GM21526 (cell line): Measurements from ENCODE around the gene SLCO4A1.
"Not testable (repeated sequence)": the region's sequence is repeated elsewhere in the genome, so short reads cannot be mapped to it uniquely, and the experiment has no call there.

Source experiments
- ATAC-seq: cut with Tn5 transposase; IDR thresholded peaks from one replicate; pipeline ENCODE4 v1.9.1; 2021; ENCODE audit warnings: moderate library complexity; ENCODE audit not compliant: unreplicated experiment, low FRiP score

Gene SLCO4A1

DNA sequence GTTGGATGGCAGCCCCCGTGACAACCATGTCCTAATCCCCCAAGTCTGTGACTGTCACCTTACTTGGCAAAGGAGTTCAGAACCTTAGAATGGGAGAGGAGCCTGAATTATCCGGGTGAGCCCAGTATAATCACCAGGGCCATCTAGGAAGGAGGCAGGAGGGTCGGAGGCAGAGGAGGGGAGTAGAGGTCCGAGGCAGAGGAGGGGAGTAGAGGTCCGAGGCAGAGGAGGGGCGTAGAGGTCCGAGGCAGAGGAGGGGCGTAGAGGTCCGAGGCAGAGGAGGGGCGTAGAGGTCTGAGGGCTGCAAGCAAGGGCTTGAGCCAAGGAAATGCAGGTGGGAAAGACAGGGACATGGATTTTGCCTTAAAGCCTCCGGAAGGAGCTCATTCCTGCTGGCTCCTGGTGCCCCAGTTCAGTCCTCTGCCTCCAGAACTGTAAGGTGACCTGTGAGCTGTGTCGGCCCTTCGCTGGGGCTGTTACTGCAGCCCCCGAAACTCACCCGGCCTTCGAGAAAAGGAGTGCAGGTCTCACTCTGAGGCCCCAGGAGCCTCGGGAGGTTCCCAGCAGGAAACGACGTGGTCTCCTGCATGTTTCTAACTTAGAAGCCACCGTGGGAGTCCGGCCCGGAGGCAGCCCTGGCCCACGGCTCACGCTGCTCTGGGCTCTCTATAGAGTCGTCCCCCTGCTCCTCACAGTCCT, 20.0 kb upstream of the SLCO4A1 start:
- no peak for ATAC-seq

DNA sequence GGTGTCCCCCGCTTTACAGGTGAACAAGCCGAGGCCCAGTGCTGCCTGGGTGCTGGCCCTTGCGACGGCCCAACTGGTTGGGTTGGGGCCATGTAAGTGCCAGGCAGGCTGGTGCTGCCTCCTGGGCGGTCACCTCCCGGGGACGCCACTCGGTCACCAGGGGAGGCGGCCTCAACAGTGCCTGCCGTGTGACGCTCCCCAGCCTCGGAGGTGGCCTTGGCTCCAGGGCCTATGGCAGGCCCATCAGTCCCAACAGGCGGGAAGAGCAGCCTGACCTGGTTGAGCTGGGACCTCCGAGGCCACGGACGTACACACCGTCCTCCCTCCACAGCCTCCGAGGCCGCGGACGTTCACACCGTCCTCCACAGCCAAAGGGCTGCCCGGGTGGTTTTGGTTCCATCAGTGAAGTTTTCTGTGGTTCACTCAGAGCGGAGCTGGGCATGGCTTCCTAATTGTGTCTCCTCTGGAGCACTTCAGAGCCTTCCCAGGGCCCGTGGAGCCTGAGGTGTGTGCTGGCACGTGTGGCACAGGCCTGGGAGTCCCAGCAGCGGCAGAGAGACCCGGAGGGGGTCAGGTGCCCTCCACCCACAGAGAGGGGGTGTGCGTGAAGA, 19.3 kb upstream of the SLCO4A1 start:
- no peak for ATAC-seq

DNA sequence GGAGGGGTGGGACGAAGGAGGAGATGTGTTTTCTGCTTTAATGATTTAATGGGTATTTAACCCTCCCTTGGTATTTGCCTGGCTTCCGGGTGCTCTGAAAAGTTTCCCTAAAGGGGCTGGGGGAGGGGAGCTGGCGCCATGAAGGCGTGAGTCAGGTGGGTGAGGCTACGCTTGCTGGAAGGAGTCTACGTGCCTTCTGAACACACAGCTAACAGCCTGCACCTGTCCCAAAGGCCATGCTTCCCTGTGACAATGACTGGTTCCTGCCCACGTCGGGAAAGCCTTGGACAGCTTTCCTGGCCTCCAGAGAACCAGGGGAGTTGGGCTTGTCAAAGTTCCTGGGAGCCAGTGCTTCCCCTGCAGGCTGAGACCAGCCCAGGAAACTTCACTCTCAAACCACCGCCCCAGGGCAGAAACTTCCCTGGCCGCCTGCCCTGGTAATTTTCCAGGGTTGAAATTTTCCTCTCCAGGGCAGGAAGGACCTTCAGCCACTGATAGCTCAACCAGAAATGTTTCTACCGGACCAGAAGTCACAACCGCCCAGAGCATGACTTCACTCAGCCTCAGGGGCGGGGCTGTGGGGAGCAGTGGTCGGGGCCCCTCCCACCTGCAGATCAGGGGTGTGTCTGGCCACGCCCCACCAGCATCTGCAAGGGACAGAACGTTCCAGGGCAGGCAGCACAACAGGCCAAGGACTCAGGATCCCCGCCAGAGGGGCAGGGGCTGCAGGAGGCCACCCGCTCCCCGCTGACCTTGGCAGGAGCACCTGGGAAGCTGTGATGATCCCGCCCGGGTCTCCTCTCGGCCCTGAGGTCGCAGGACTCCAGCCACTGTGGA, 18.6 kb upstream of the SLCO4A1 start:
- ATAC-seq: peak; percentile 75

DNA sequence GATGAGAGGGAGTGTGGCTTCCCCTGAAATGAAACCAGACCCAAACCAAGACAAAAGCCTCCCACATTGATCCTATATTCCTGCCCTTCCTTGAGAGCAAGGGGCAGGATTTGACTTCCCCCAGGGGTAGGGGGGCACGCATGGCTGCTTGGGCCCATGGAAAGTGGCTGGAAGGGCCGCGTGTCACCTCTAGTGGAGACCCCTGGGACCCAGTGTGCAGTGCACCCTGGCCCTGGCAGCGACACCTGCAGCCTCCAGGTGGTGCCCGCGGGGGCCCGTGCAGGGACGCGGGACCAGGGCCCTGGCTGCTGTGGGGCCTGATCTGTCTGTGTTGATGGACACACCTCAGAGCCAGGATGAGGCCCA, 18.0 kb upstream of the SLCO4A1 start:
- ATAC-seq: peak; percentile 46

DNA sequence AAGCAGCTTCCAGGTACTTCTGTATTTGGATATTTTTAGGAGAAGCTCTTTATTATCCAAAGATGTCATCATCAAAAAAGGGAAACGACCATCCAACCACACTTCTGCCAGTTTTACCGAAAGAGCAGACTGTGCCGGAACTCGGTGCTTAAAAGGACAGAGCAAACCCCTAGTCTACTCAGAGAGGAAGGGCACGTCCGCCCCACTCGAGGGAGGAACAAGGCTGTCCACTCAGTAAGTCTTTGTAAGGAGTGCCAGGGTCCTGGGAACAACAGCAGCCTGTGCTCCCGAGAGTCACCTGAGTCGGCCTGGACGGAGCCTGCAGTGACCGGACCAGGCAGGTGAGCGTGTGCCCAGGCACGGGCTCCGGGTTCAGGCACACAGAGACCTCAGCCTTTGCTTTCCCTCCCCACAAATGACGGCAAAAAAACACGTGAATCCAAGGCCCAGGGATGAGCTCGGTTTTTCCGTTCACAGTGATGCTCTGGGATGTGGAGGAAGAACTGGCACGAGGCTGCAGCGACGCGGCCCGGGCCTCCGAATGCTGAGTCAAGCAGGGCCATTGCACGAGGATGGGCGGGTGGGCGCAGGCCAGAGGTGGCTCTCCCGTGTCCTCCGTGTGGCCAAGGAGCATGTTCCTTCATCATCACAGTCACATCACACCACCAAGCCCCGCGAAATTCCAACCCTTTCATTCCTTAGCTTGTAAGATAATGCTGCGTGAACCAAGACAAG, 17.4 kb upstream of the SLCO4A1 start:
- no peak for ATAC-seq

DNA sequence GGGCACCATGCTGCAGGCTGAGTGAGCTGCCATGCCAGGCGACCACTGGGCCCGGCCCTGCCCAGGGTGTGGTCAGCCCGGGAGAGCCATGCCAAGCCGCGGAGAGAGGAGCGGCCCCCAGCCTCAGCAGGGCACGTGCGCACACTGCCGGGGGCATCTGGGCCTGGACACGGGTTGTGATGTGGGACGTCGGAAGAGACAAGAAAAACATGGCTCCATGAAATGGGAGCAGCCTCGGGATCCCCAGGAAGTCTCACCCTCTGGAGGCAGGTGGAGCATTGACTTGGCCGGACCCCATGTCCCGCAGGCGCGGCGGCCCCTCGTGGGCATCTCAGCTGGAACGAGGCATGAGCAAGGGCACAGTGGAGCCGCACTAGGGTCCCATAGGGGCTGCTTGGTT, 16.8 kb upstream of the SLCO4A1 start:
- no peak for ATAC-seq

DNA sequence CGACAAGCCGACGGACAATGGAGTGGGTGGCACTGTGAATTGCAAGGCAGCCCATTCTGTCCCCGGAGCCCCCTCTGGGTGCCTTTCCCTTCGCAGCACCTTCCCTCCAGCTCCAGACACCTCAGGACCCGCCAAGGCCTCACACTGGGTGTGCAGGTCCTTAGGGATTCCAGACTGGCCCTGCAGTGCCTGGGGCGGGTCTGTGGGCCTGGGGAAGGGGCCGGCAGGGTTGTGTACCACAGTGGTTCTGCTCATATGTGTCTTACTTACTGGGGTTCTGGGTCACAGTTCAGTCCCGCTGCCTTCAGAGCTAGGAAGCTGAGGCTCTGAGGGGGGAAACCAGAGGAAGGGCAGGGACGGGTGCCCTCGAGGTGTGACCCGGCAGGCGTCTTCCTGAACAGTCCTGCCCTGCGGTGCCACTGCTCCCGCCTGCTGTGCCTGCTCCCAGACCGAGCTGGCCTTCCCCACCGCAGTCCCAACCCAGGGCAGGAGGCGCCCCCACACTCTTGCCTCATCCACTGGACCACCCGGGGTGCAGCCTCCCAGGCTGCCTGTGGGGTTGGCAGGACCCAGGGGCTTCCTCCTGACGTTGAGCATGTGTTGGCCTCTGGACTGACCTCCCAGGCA, 16.3 kb upstream of the SLCO4A1 start:
- ATAC-seq: no peak

DNA sequence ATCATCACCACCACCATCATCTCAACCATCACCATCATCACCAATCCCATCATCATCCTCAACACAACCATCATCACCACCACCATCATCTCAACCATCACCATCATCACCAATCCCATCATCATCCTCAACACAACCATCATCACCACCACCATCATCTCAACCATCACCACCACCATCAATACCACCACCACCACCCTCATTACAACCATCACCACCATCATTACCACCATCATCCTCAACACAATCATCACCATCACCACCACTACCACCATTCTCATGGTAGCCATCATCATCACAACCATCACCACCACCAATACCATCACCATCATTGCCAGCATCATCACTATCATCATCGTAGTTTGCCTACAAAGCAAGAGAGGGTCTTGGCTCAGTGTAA, 14.9 kb upstream of the SLCO4A1 start:
- ATAC-seq: not testable (repeated sequence)

DNA sequence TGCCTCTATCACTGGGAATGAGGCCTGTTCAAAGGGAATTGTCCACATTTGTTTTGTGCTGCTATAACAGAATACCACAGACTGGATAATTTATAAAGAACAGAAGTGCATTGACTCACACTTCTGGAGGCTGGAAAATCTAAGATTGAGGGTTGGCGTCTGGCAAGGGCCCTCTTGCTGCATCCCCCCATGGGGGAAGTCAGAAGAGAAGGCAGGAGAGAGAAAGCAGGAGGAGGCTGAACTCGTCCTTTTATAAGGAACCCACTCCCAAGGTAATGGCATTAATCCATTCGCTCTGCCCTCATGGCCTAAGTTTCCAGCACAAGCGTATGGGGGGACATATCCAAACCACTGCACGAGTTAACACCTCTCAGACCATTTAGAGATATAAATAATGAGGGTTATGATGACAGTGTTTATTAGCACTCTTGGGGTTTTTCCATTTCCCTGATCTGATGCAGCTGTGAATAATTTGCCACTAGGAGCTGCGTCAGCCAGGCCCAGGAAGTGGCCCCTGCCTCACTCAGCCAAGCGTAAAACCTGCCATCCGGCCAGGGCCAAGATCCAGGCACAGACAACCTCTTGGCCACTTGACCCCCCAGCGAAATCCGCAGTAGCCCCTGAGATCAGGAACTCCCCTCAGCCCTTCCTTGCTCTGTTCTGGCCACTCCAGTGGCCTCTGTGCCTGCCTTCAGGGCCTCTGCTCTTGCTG, 14.2 kb upstream of the SLCO4A1 start:
- ATAC-seq: no peak

DNA sequence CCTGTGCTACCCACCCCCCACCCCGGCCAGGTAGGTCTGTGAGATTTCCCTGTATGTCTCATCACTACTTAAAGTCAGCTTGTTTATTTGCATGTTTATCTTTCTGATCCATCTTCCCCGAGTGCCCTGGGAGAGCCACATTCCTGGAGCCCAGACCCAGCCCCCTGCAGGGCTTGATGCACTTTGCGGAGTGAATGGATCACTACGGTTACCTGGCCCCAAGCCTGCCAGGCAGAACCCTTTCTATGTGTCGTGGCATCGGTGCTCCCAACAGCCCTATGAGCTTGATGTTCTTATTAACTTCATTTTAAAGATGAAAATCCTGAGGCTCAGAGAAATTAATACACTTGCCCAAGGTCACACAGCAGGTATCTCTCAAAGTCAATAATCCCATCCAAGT, 13.6 kb upstream of the SLCO4A1 start:
- no peak for ATAC-seq

DNA sequence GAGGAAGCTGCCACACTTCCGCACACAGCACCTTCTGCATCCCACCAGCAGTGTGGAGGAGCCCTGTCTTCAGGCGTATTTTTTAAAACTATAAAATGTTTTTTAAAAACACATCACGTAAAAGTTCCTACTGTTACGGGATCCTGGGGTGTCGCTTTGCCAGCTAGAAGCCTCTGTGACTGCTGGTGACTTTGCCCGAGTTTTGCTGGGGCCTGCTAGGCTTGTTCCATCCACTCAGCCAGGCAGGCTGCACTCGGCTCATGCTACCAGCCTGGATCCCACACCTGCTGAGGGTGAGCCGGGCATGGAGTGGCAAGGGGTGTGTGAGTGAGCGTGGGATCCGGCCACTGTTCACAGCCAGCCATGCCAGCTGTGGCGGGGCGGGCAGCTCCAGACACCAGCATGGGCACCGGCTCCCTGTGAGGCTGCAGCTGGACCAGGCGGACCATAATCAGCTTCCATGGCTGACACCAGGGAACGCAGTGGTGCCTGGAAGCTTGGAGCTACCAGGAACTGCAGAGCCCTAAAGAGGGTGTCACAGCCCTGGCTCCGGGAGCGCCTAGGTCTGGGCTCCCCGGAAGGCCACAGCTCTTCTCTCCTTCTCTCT, 12.3 kb upstream of the SLCO4A1 start:
- no peak for ATAC-seq

DNA sequence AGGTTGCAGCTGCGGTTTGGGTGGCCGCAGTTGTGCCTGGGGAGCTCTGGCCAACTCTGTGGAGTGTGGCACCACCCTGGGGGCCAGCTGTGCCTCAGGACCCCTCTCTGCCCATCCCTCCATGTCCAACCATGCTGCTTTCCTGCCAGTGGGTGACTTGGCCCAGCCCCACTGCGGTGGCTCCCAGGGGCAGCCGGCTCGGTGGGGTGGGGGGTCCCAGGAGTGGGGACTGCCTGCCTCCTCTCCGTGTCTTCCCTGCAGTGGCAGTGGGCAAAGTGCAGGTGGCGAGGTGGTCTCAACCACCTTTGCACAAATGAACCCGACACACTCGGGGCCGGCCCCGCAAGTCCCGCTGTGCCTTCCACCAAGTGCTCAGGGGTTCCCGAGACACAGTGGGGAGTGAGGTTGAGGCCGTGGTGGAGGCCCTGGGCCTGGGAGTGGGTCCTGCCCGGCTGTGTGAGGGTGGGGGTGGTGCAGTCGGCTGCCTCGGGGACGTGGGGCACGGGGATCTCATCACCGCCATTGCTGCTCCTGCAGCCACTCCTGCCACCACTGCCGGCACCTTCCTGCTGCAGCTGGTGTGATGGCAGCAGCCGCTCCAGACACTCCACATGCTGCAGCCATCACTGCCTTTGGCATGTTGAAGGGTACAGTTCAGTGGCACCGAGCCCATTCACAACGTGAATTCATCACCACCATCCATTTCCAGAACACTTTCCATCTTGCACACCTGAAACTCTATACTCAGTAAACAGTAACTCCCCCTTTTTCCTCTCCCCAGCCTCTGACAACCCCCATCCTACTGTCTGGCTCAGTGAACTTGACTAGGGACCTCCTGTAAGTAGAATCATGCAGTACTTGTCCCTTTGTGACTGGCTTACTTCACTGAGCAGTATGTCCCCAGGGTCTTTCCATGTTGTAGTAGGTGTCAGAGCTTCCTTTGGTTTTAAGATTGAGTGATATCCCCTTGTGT, 10.7 kb upstream of the SLCO4A1 start:
- no peak for ATAC-seq

DNA sequence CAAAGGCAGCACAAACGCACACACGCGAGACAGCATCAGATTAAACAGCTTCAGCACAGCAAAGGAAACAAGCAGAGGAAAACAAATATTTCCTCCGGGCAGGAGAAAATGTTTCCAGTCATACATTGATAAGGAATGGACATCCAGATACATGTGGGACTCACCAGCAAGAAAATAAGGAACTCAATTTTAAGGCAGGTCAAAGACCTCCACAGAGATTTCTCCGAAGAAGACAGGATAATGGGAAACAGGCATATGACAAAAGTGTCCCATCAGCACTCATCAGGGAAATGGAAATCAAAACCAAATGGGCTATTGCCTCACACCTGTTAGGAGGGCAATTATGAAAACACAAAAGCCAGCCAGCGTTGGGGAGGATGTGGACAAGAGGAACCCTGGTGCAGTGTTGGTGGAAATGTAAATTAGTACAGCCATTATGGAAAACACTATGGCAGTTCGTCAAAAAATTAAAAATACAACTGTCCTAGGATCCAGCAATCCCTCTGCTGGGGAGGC, 9.7 kb upstream of the SLCO4A1 start:
- no peak for ATAC-seq

DNA sequence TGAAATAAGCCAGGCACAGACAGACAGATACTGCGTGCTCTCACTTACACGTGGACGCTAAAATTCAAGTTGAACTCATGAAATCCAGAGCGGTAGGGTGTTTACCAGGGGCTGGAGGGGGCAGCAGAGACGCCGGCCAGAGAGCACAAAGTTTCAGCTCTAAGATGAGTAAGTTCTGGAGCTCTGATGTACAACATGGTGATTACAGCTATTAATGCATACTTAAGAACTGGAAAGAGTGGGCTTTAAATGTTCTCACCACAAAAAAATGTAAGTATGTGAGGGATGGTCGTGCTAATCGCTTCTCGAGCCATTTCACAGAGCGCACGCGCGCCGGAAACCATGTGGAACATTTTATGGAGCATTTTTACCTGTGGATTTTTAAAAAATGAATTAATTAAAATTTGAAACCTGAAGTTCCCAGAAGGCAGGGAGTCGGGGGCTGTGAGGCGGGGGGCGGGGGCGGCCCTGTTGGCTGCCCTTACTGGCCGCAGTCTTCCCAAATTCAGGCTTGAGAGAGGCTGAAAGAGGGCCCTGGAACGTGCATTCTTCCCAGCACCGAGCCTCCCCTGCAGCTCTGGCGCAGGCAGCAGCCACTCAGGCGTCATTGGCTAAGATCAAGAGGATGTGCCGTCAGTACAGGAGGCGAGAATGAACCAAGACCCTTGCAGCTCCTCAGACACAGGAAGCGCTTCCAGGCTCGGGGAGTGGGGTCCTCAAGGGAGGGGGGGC, 8.5 kb upstream of the SLCO4A1 start:
- ATAC-seq: no peak

DNA sequence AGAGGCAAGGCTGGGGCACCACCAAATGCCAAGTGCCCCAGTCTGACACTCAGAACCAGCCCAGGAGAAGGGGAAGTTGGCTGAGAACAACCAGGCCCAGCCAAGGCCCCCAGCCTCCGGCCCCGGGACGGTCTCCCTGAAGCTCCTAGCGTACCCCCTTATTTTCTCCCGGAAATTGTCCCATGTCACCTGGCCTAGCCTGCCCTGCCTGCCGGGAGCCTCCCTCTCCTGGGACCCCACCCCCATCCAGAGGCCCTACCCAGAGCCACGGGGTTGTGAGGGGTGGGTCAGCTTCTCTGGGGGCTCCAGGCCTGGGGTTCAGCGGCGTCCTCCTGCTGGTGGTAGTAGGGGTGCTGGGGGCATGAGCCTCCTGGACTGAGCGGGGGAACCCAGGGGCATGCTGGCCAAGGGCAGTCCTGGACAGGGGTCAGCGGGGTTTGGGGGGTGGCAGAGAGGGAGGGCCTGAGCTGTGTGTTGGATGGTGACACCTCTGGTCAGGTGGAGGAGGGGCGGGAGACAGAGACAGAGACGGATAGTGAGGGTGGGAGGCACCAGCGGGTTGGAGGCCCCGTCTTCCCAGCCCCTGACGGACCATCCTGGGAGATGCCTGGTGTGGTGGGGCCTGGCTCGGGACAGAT, 7.9 kb upstream of the SLCO4A1 start:
- no peak for ATAC-seq

DNA sequence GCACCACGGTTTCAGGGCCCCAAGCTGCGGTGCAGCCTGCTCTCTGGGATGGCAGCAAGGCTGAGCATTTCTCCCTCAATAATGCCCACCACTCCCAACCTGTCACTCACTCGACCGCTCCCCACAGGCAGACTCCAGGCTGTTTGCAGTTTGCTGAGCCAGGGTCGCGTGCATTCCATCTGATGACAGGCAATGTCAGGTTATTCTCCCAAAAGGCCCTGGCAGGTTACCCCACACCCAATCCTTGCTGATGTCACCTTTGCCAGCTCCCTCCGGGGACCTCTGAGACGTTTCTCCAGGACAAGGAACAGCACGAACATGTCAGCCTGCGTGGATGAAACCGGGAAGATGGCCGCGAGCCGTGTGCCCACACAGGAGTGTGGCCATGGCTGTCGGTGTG, 7.1 kb upstream of the SLCO4A1 start:
- no peak for ATAC-seq

DNA sequence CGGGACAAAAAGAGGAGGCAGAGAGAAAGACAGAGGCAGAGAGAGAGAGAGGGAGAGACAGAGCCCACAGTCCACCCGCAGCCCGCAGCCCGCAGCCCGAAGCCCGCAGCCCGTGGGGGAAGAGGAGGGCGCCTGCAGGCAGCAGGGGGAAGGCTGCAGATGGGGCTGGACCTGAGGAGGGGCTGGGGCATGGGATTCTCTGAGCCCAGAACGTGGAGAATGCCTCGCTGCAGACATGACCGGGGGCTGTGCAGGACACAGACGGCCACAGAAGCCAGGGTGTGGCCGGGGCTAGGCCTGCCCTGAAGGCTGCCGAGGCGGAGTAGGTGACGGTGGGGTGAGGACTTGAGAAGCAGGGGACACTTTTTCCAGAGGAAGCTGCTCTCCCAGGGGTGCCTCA, 6.5 kb upstream of the SLCO4A1 start:
- no peak for ATAC-seq
